Measurements from ENCODE around the gene FAM222B. TPM values are rescaled to one million over a fixed set of nuclear protein-coding genes. Genes with fewer than 3 reads are reported as not detected.

FAM222B gene, protein sequence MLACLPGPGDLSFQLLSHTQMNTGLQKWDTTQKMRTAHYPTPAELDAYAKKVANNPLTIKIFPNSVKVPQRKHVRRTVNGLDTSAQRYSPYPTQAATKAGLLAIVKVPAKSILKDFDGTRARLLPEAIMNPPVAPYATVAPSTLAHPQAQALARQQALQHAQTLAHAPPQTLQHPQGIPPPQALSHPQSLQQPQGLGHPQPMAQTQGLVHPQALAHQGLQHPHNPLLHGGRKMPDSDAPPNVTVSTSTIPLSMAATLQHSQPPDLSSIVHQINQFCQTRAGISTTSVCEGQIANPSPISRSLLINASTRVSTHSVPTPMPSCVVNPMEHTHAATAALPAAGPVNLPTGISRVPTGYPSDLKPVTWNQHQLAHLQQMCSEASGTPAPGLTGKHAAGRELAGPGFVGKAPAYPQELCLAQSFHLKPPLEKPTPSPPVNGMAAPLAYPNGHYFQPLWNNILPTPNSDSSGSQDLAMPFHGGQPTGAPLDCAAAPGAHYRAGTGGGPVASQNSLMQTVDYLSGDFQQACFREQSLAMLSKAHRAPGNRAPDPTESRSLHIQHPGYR
- 10 to 100 TPM; 16.8 to 23.1 (median 20.1) TPM for total RNA-seq

DNA sequence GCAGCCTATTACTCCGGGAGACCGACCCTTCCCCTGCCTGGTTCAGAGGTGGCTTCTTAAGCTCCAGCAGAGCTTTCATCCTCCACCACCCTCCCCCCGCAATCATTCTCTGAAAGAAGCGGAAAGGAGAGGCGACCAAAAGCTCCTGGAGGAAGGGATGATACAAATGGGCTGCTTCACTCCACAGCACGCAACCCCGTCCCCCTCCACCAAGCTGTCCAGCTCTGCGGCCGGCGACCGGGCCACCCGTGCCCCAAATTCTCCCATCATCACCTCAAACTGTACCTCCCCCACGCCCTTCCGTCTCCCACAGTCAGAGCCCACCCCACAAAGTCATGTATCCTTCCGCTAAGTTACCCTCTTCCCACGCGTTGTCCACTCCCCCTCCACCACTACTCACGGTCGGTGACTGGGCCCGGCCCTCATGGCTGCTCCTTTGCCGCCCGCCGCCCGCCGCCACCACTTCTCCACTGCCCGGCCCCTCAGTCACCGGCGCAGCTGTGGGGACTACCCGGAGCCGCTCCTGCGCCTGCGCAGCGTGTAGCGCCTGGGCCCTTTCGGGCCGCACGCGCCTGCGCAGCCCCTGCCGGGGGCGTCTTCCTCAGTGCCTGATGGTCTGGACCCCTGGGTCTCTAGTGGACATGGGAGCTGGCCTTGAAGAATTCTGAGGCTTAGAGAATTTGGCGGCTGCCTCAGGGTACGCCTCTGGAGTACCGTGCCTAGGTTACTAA is at the start of gene FAM222B:
TSS of gene FAM222B (minus strand) at position 509 of the 731 bp plus-strand sequence. CDS start 76,123 bp downstream, outside the sequence.
- ATAC-seq (ENCODE audit: low FRiP score in 2 of 2), result peak; percentile 97 to 99
- TF ChIP-seq, protein P1, sequence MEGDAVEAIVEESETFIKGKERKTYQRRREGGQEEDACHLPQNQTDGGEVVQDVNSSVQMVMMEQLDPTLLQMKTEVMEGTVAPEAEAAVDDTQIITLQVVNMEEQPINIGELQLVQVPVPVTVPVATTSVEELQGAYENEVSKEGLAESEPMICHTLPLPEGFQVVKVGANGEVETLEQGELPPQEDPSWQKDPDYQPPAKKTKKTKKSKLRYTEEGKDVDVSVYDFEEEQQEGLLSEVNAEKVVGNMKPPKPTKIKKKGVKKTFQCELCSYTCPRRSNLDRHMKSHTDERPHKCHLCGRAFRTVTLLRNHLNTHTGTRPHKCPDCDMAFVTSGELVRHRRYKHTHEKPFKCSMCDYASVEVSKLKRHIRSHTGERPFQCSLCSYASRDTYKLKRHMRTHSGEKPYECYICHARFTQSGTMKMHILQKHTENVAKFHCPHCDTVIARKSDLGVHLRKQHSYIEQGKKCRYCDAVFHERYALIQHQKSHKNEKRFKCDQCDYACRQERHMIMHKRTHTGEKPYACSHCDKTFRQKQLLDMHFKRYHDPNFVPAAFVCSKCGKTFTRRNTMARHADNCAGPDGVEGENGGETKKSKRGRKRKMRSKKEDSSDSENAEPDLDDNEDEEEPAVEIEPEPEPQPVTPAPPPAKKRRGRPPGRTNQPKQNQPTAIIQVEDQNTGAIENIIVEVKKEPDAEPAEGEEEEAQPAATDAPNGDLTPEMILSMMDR (IDR thresholded peaks at IDR 0.05), result peak in 3 of 6 experiments; percentile 15 to 24 (median 18)
- peak; percentile 77 to 89 for TF ChIP-seq POLR2AphosphoS5 (IDR thresholded peaks at IDR 0.05)
- TF ChIP-seq POLR2A (IDR thresholded peaks at IDR 0.05), result peak in 3 of 4 donors; percentile 49 to 76 (median 70)
- no peak for TF ChIP-seq EP300 (IDR thresholded peaks at IDR 0.05)
- Histone ChIP-seq H3K4me3 (peak within 1 kb of the TSS; percentile 51 to 93 (median 84)), H3K36me3 (no peaks in the 10 kb centered on the region), H3K4me1 (peaks cover 10 to 35% (median 15%) of the 10 kb centered on the region in 4 donors), H3K27ac (peak within 1 kb of the TSS; percentile 78 to 89 (median 84)), H3K27me3 (no peaks in the 10 kb centered on the region), H3K9me3 (no peaks in the 10 kb centered on the region)
- WGBS, 2 donors, result 0 to 2% methylated on average over 21 to 33 of the region's 44 CpGs
- DNase-seq, result peak; percentile 86 to 97

DNA sequence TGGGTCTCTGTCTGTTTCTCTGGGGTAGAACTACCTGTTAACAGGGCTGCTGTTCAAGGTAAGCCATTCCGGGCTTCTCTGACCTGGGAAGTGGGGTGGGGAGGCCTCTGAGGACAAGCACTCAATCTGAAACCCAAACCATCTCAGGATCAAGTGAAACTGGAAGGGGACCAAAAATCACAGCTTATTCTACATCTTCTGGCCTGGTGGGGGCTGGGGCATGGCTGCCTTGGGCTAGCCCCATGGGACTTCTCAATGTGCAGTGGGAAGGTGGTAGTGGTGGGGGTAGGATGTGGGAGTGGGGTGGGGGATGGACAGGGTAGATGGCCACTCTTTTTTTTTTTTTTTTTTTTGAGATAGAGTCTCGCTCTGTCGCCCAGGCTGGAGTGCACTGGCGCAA is 49.4 kb upstream of the FAM222B start:
- no peak for ATAC-seq (ENCODE audit: low FRiP score in 2 of 2)
- Histone ChIP-seq H3K4me3 (no peak overlapping the region), H3K9me3 (no peaks in the 10 kb centered on the region), H3K27ac (peak overlapping the region in 3 of 4 donors; percentile 74 to 96 (median 96)), H3K27me3 (no peaks in the 10 kb centered on the region), H3K4me1 (peaks cover 35 to 51% (median 42%) of the 10 kb centered on the region in 4 donors), H3K36me3 (peaks cover 4 to 26% (median 9%) of the 10 kb centered on the region in 4 donors)
- WGBS, 2 donors, result 90 to 91% methylated on average over 4 of the region's 4 CpGs
- no peak for DNase-seq
- no peak for TF ChIP-seq POLR2AphosphoS5 (IDR thresholded peaks at IDR 0.05)
- no peak for TF ChIP-seq POLR2A (IDR thresholded peaks at IDR 0.05)
- TF ChIP-seq EP300 (IDR thresholded peaks at IDR 0.05), result no peak
- TF ChIP-seq, protein P1 (IDR thresholded peaks at IDR 0.05), result no peak

DNA sequence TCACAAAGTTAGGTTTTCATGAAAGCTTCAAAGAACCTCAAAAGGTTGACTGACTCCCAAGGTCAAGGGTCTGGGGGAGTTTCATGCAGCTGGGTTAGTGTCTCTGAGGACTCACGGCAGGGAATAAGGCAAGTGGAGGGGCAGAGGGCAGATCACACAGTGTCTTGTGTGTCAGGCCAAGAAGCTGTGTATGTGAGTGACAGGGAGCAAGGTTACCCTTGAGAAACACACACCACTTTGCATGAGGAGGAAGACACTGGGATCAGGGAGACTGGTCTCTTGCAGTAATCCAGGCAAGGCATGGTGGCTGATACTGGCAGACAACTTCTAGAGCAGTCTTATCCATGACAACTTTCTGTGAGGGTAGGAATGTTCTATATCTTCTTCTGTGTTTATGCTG is 48.6 kb upstream of the FAM222B start:
- H3K27ac ChIP-seq, result peak overlapping the region in 2 of 4 donors; percentile 96
- H3K4me1 ChIP-seq, result peaks cover 30 to 44% (median 38%) of the 10 kb centered on the region in 4 donors

DNA sequence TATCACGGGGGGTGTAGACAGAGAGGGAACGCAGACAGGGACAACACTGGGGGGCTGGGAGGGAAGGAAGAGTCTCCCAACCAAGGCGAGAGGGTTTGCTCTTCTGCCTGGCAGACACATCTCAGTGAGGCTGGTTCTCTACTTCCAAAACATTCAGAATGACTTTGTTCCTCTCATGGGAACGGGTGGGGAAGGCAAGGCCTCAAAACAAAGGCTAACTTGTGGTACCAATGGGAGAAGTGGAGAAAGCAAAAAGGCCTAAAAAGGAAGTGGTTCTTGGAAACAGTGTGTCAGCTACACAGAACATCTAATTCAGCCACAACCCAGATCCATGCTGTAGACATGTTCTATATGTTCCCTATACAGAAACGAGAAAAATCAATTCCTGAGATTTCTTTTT is 47.4 kb upstream of the FAM222B start:
- 75 to 80% methylated on average over 5 of the region's 5 CpGs for WGBS, 2 donors
- H3K36me3 ChIP-seq, result peaks cover 16 to 45% (median 26%) of the 10 kb centered on the region in 4 donors
- peaks cover 20 to 32% (median 31%) of the 10 kb centered on the region in 4 donors for H3K4me1 ChIP-seq
- no peak overlapping the region for H3K27ac ChIP-seq
- H3K9me3 ChIP-seq, result no peaks in the 10 kb centered on the region
- DNase-seq (no peak), ATAC-seq (ENCODE audit: low FRiP score in 2 of 2) (no peak)
- H3K4me3 ChIP-seq, result no peak overlapping the region
- TF ChIP-seq, protein P1 (IDR thresholded peaks at IDR 0.05), result no peak
- TF ChIP-seq EP300 (IDR thresholded peaks at IDR 0.05), result no peak
- no peak for TF ChIP-seq POLR2A (IDR thresholded peaks at IDR 0.05)
- TF ChIP-seq POLR2AphosphoS5 (IDR thresholded peaks at IDR 0.05), result no peak
- H3K27me3 ChIP-seq, result no peaks in the 10 kb centered on the region

More for the DNA sequence above, 48.6 kb upstream of the FAM222B start:
- TF ChIP-seq POLR2AphosphoS5 (IDR thresholded peaks at IDR 0.05), result no peak
- no peak for TF ChIP-seq POLR2A (IDR thresholded peaks at IDR 0.05)
- TF ChIP-seq, protein P1 (IDR thresholded peaks at IDR 0.05), result no peak
- no peak for TF ChIP-seq EP300 (IDR thresholded peaks at IDR 0.05)
- Histone ChIP-seq H3K27me3 (no peaks in the 10 kb centered on the region), H3K36me3 (peaks cover 7 to 33% (median 16%) of the 10 kb centered on the region in 4 donors), H3K4me3 (no peak overlapping the region), H3K9me3 (no peaks in the 10 kb centered on the region)
- 87 to 90% methylated on average over 1 of the region's 1 CpG for whole genome bisulfite sequencing, 2 donors
- no peak for ATAC-seq (ENCODE audit: low FRiP score in 2 of 2)
- no peak for DNase-seq

All from upper lobe of left lung (tissue), 6 donors.